ENCODE data around the gene FKBP15.

Gene FKBP15

GRCh38 chr9:113181165-113181564 is 39.9 kb downstream of the FKBP15 start:
- H3K27ac ChIP-seq (ENCODE audit: extremely low read depth, low read depth, low read length) = no peak overlapping the region
- POLR2A ChIA-PET = interaction anchor here (1.0 to 1.4 kb wide), 2 partner anchors 40 to 94 kb away, joined by 3 to 5 read pairs; partner anchors contain the start of genes CDC26, FKBP15, PRPF4 and SLC31A1
- CTCF ChIA-PET = interaction anchor here (1.1 kb wide), 1 partner anchor 69 kb away, joined by 4 read pairs; no protein-coding TSS in a partner anchor

GRCh38 chr9:113179839-113180238 is 41.2 kb downstream of the FKBP15 start:
- no peak for TF ChIP-seq GLIS2 (tag by site-specific recombination; IDR thresholded peaks at IDR 0.05)
- TF ChIP-seq ZNF596 (tag by site-specific recombination; IDR thresholded peaks at IDR 0.05) = no peak
- no peak for TF ChIP-seq YY2 (tag by site-specific recombination; IDR thresholded peaks at IDR 0.05)
- TF ChIP-seq ZNF530 (tag by site-specific recombination; IDR thresholded peaks at IDR 0.05; ENCODE audit: low read depth) = no peak
- TF ChIP-seq ZNF350 (tag by site-specific recombination; IDR thresholded peaks at IDR 0.05) = no peak
- TF ChIP-seq, protein P1, sequence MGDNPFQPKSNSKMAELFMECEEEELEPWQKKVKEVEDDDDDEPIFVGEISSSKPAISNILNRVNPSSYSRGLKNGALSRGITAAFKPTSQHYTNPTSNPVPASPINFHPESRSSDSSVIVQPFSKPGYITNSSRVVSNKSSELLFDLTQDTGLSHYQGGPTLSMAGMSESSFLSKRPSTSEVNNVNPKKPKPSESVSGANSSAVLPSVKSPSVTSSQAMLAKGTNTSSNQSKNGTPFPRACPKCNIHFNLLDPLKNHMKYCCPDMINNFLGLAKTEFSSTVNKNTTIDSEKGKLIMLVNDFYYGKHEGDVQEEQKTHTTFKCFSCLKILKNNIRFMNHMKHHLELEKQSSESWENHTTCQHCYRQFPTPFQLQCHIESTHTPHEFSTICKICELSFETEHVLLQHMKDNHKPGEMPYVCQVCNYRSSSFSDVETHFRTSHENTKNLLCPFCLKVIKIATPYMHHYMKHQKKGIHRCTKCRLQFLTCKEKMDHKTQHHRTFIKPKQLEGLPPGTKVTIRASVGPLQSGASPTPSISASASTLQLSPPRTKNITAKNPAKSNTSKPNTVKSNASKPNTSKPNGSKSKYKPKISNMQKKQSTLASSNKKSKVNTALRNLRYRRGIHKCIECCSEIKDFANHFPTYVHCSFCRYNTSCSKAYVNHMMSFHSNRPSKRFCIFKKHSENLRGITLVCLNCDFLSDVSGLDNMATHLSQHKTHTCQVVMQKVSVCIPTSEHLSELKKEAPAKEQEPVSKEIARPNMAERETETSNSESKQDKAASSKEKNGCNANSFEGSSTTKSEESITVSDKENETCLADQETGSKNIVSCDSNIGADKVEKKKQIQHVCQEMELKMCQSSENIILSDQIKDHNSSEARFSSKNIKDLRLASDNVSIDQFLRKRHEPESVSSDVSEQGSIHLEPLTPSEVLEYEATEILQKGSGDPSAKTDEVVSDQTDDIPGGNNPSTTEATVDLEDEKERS (tag by site-specific recombination; IDR thresholded peaks at IDR 0.05) = no peak
- TF ChIP-seq ZNF302 (tag by site-specific recombination; IDR thresholded peaks at IDR 0.05; ENCODE audit: low read depth) = no peak
- TF ChIP-seq, protein P2, sequence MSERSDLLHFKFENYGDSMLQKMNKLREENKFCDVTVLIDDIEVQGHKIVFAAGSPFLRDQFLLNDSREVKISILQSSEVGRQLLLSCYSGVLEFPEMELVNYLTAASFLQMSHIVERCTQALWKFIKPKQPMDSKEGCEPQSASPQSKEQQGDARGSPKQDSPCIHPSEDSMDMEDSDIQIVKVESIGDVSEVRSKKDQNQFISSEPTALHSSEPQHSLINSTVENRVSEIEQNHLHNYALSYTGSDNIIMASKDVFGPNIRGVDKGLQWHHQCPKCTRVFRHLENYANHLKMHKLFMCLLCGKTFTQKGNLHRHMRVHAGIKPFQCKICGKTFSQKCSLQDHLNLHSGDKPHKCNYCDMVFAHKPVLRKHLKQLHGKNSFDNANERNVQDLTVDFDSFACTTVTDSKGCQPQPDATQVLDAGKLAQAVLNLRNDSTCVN (tag by site-specific recombination; optimal IDR thresholded peaks at IDR 0.05) = no peak
- TF ChIP-seq ZNF169 (tag by site-specific recombination; IDR thresholded peaks at IDR 0.05) = no peak
- peaks cover 22 to 94% of the 10 kb centered on the region in 2 experiments for H3K36me3 ChIP-seq (ENCODE audit: control insufficient read depth in 2 of 2, insufficient read depth in 1 of 2, low read length in 2 of 2)
- H3K9me3 ChIP-seq (ENCODE audit: control insufficient read depth, insufficient read depth, low read depth, low read length) = no peaks in the 10 kb centered on the region
- ChIA-PET CTCF (interaction anchor here (0.7 kb wide), 1 partner anchor 264 kb away, joined by 3 read pairs; no protein-coding TSS in a partner anchor), POLR2A (interaction anchor here (1.4 kb wide), 1 partner anchor 42 kb away, joined by 5 read pairs; the partner anchor contains the start of genes FKBP15 and SLC31A1)
- H3K4me1 ChIP-seq (ENCODE audit: control insufficient read depth, insufficient read depth, low read length) = no peaks in the 10 kb centered on the region
- H3K4me3 ChIP-seq (ENCODE audit: low read depth, low read length) = no peak overlapping the region
- no peak overlapping the region for H3K27ac ChIP-seq (ENCODE audit: extremely low read depth, low read depth, low read length)

More at GRCh38 chr9:113181165-113181564, 39.9 kb downstream of the FKBP15 start:
- H3K4me1 ChIP-seq (ENCODE audit: control insufficient read depth, insufficient read depth, low read length) = no peaks in the 10 kb centered on the region
- peaks cover 16 to 94% of the 10 kb centered on the region in 2 experiments for H3K36me3 ChIP-seq (ENCODE audit: control insufficient read depth in 2 of 2, insufficient read depth in 1 of 2, low read length in 2 of 2)
- H3K9me3 ChIP-seq (ENCODE audit: control insufficient read depth, insufficient read depth, low read depth, low read length) = no peaks in the 10 kb centered on the region
- TF ChIP-seq GLIS1 (tag by site-specific recombination; IDR thresholded peaks at IDR 0.05) (no peak), ZXDB (tag by site-specific recombination; IDR thresholded peaks at IDR 0.05) (no peak), ZNF138 (tag by site-specific recombination; IDR thresholded peaks at IDR 0.05; ENCODE audit: borderline replicate concordance) (no peak), ZNF473 (tag by site-specific recombination; IDR thresholded peaks at IDR 0.05) (no peak), ZNF677 (tag by site-specific recombination; IDR thresholded peaks at IDR 0.05) (no peak)
- TF ChIP-seq, protein P2 (tag by site-specific recombination; optimal IDR thresholded peaks at IDR 0.05) = no peak
- TF ChIP-seq, protein P3, sequence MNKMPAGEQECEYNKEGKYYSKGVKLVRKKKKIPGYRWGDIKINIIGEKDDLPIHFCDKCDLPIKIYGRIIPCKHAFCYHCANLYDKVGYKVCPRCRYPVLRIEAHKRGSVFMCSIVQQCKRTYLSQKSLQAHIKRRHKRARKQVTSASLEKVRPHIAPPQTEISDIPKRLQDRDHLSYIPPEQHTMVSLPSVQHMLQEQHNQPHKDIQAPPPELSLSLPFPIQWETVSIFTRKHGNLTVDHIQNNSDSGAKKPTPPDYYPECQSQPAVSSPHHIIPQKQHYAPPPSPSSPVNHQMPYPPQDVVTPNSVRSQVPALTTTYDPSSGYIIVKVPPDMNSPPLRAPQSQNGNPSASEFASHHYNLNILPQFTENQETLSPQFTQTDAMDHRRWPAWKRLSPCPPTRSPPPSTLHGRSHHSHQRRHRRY (tag by site-specific recombination; IDR thresholded peaks at IDR 0.05) = no peak
- H3K4me3 ChIP-seq (ENCODE audit: low read depth, low read length) = no peak overlapping the region

All from HEK293 (cell line).